ENCODE measurements around the gene ANKRD33.
A peak's percentile ranks its signal among the peaks of the same experiment; 100 is the strongest.

ANKRD33 gene

GRCh38 chr12:51863363-51863932 lies 24.5 kb upstream of the ANKRD33 start:
- DNase-seq = no peak

GRCh38 chr12:51863933-51864832 lies 23.7 kb upstream of the ANKRD33 start:
- peak; percentile 38 for DNase-seq

- DNase-seq = peak; percentile 32
These were observed 22.9 kb upstream of the ANKRD33 start for GRCh38 chr12:51864833-51865670.

- DNase-seq = no peak
These were observed 22.1 kb upstream of the ANKRD33 start for GRCh38 chr12:51865757-51866270.

- no peak for DNase-seq
These were observed 21.6 kb upstream of the ANKRD33 start for GRCh38 chr12:51866324-51866723.

GRCh38 chr12:51866762-51867161 lies 21.1 kb upstream of the ANKRD33 start:
- no peak for DNase-seq

- DNase-seq = no peak
These were observed 20.5 kb upstream of the ANKRD33 start for GRCh38 chr12:51867371-51867770.

- DNase-seq = no peak
These were observed 20.0 kb upstream of the ANKRD33 start for GRCh38 chr12:51867796-51868428.

- DNase-seq = peak; percentile 37
These were observed 18.9 kb upstream of the ANKRD33 start for GRCh38 chr12:51868821-51869495.

GRCh38 chr12:51869496-51869865 lies 18.4 kb upstream of the ANKRD33 start:
- DNase-seq = no peak

- no peak for DNase-seq
These were observed 18.0 kb upstream of the ANKRD33 start for GRCh38 chr12:51869931-51870330.

- no peak for DNase-seq
These were observed 17.4 kb upstream of the ANKRD33 start for GRCh38 chr12:51870504-51870903.

- DNase-seq = no peak
These were observed 16.8 kb upstream of the ANKRD33 start for GRCh38 chr12:51871126-51871525.

- no peak for DNase-seq
These were observed 15.8 kb upstream of the ANKRD33 start for GRCh38 chr12:51871918-51872688.

- DNase-seq = no peak
These were observed 15.3 kb upstream of the ANKRD33 start for GRCh38 chr12:51872689-51872981.

- no peak for DNase-seq
These were observed 14.5 kb upstream of the ANKRD33 start for GRCh38 chr12:51873251-51873994.

GRCh38 chr12:51874000-51874399 lies 13.9 kb upstream of the ANKRD33 start:
- peak; percentile 67 for DNase-seq

GRCh38 chr12:51874486-51874885 lies 13.4 kb upstream of the ANKRD33 start:
- DNase-seq = no peak

GRCh38 chr12:51879102-51879501 lies 8.8 kb upstream of the ANKRD33 start:
- no peak for DNase-seq

- DNase-seq = no peak
These were observed 4.6 kb upstream of the ANKRD33 start for GRCh38 chr12:51883295-51883694.

All from fibroblast of skin of right quadriceps (primary cell).